ENCODE results near the gene RAI1.

- TF ChIP-seq POLR2A (IDR thresholded peaks at IDR 0.05) (no peak), CTCF (IDR thresholded peaks at IDR 0.05) (no peak), EP300 (IDR thresholded peaks at IDR 0.05) (no peak), POLR2AphosphoS5 (IDR thresholded peaks at IDR 0.05) (no peak)
Observed at GRCh38 chr17:17754719-17755686, 73.7 kb downstream of the RAI1 start.

All from suprapubic skin (tissue), 4 donors.